ENCODE results near the gene RTL5.

- TF ChIP-seq CSDC2 (CRISPR knock-in tag; IDR thresholded peaks at IDR 0.05) (no peak), PATZ1 (CRISPR knock-in tag; IDR thresholded peaks at IDR 0.05; ENCODE audit: borderline replicate concordance) (no peak), ISL1 (CRISPR knock-in tag; IDR thresholded peaks at IDR 0.05) (no peak), ZFP30 (CRISPR knock-in tag; IDR thresholded peaks at IDR 0.05) (no peak), PPARA (CRISPR knock-in tag; IDR thresholded peaks at IDR 0.05; ENCODE audit: borderline replicate concordance) (no peak), POU6F1 (CRISPR knock-in tag; IDR thresholded peaks at IDR 0.05; ENCODE audit: borderline replicate concordance, low read depth) (no peak), RARB (CRISPR knock-in tag; IDR thresholded peaks at IDR 0.05) (no peak), ESRRG (CRISPR knock-in tag; IDR thresholded peaks at IDR 0.05) (no peak)
Measured at GRCh38 chrX:72123471-72124185, 8.1 kb downstream of the RTL5 start.
